Smooth muscle cell (in vitro differentiated cells): ENCODE measurements around the gene CRX. TPM values are rescaled to one million over a fixed set of nuclear protein-coding genes. Genes with fewer than 3 reads are reported as not detected.

Experiments
- DNase-seq: peaks from one replicate; lab custom pipeline; 2025; ENCODE audit not compliant: unreplicated experiment; lab: John Stamatoyannopoulos, UW
- H2AFZ ChIP-seq: fragments of 200-600 bp; sonication (generic); 2 replicates; pipeline ENCODE4 v1.6.0; 2016; ENCODE audit warnings: antibody characterized with exemption, low read depth, mild to moderate bottlenecking
- H3F3A ChIP-seq: fragments of 200-600 bp; sonication (generic); 2 replicates; pipeline ENCODE4 v1.6.0; 2017; ENCODE audit warnings: antibody characterized with exemption, low read depth
- H3K27ac ChIP-seq: fragments of 200-600 bp; sonication (generic); 2 replicates; pipeline ENCODE4 v1.5.1; 2016; ENCODE audit warnings: low read depth, mild to moderate bottlenecking
- H3K27me3 ChIP-seq: fragments of 200-600 bp; sonication (generic); 2 replicates; pipeline ENCODE4 v1.6.1; 2016; ENCODE audit warnings: low read depth, mild to moderate bottlenecking
- H3K36me3 ChIP-seq: fragments of 200-600 bp; sonication (generic); 2 replicates; pipeline ENCODE4 v1.5.1; 2016; ENCODE audit warnings: low read depth
- H3K4me1 ChIP-seq: fragments of 200-600 bp; sonication (generic); 2 replicates; pipeline ENCODE4 v1.5.1; 2016; ENCODE audit warnings: low read depth
- H3K4me2 ChIP-seq: fragments of 200-600 bp; sonication (generic); 2 replicates; pipeline ENCODE4 v1.6.0; 2016; ENCODE audit warnings: mild to moderate bottlenecking
- H3K4me3 ChIP-seq: fragments of 200-600 bp; sonication (generic); 2 replicates; pipeline ENCODE4 v1.5.1; 2016; ENCODE audit warnings: mild to moderate bottlenecking
- H3K79me2 ChIP-seq: fragments of 200-600 bp; sonication (generic); 2 replicates; pipeline ENCODE4 v1.6.0; 2016; ENCODE audit warnings: low read depth, mild to moderate bottlenecking
- H3K9ac ChIP-seq: fragments of 200-600 bp; sonication (generic); 2 replicates; pipeline ENCODE4 v1.6.0; 2016; ENCODE audit warnings: low read depth
- H3K9me3 ChIP-seq: fragments of 200-600 bp; sonication (generic); replicated peaks from 2 replicates; pipeline ENCODE4 v1.5.1; 2016; ENCODE audit warnings: low read depth
- H4K20me1 ChIP-seq: fragments of 200-600 bp; sonication (generic); 2 replicates; pipeline ENCODE4 v1.6.0; 2016; ENCODE audit warnings: low read depth
- WGBS: methylation state at CpG from one replicate; pipeline ENCODE4 v1.1.7; 2016; ENCODE audit warnings: low lambda C conversion rate; 5-methylcytosine and 5-hydroxymethylcytosine counted together
- polyA plus RNA-seq: library from polyadenylated mRNA; unstranded; fragments of >200 nt; fragmentation: Nextera tagmentation; extraction: Ambion mirVana; gene quantifications from 2 replicates; pipeline ENCODE4 v1.2.1, GENCODE V29; 2016
- total RNA-seq: library from RNA; depleted of rRNA; stranded (reverse); fragments of >200 nt; gene quantifications from 2 replicates; pipeline ENCODE4 v1.2.3, GENCODE V29; 2014
- TF ChIP-seq, protein P1 (sequence below): fragments of 200-600 bp; sonication (generic); IDR thresholded peaks from 2 replicates; pipeline ENCODE4 v1.5.1; 2017; ENCODE audit warnings: borderline replicate concordance, mild to moderate bottlenecking, antibody characterized with exemption; ENCODE audit not compliant: insufficient read depth, poor library complexity, severe bottlenecking

The CRX gene
- total and polyA plus RNA-seq, 2 experiments from 2014 or later, result not detected

DNA sequence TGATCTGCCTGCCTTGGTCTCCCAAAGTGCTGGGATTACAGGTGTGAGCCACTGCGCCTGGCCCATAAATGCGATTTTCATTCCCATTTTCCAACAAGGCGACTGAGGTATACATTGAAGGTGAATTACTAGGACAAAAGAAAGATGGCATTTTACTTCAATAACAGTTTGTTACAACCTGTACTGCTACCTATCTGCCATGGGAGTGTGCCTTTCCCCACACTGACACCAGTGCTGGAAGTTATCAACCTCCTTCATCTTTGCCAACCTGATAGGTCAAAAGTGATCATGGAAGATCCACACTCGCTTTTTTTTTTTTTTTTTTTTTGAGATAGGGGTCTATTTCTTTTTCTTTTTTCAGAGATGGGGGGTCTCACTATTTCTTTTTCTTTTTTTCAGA is 11.0 kb downstream of the CRX start:
- Histone ChIP-seq H3K4me1 (no peaks in the 10 kb centered on the region), H4K20me1 (no peaks in the 10 kb centered on the region), H3K36me3 (no peaks in the 10 kb centered on the region), H3K9me3 (no peaks in the 10 kb centered on the region), H2AFZ (no peak overlapping the region), H3K9ac (no peak overlapping the region), H3K4me3 (no peak overlapping the region), H3K27ac (no peak overlapping the region), H3K79me2 (no peaks in the 10 kb centered on the region), H3K4me2 (no peak overlapping the region), H3F3A (no peaks in the 10 kb centered on the region), H3K27me3 (no peaks in the 10 kb centered on the region)
- 89% methylated on average over 4 of the region's 4 CpGs for WGBS
- no peak for DNase-seq
- TF ChIP-seq, protein P1, sequence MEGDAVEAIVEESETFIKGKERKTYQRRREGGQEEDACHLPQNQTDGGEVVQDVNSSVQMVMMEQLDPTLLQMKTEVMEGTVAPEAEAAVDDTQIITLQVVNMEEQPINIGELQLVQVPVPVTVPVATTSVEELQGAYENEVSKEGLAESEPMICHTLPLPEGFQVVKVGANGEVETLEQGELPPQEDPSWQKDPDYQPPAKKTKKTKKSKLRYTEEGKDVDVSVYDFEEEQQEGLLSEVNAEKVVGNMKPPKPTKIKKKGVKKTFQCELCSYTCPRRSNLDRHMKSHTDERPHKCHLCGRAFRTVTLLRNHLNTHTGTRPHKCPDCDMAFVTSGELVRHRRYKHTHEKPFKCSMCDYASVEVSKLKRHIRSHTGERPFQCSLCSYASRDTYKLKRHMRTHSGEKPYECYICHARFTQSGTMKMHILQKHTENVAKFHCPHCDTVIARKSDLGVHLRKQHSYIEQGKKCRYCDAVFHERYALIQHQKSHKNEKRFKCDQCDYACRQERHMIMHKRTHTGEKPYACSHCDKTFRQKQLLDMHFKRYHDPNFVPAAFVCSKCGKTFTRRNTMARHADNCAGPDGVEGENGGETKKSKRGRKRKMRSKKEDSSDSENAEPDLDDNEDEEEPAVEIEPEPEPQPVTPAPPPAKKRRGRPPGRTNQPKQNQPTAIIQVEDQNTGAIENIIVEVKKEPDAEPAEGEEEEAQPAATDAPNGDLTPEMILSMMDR, result no peak

DNA sequence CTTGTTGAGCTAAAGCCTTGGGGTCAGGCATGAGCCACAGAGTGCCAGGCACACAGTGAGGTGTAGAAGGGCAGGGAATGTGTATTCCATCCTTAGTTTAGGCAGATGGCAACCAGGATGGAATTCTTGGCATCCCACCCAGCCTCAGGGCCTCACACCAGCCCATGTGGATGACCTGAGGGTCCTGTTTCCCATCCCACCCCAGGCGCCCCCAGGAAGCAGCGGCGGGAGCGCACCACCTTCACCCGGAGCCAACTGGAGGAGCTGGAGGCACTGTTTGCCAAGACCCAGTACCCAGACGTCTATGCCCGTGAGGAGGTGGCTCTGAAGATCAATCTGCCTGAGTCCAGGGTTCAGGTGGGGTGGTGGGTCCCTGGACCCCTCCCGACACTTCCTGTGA is 14.3 kb downstream of the CRX start:
- H3K9ac ChIP-seq, result no peak overlapping the region
- no peaks in the 10 kb centered on the region for H3F3A ChIP-seq
- WGBS, result 96% methylated on average over 8 of the region's 8 CpGs
- no peaks in the 10 kb centered on the region for H3K9me3 ChIP-seq
- TF ChIP-seq, protein P1, result no peak
- no peaks in the 10 kb centered on the region for H3K79me2 ChIP-seq
- no peak overlapping the region for H2AFZ ChIP-seq
- H3K4me1 ChIP-seq, result peaks cover 12% of the 10 kb centered on the region
- H4K20me1 ChIP-seq, result no peaks in the 10 kb centered on the region
- no peak overlapping the region for H3K4me3 ChIP-seq
- H3K4me2 ChIP-seq, result no peak overlapping the region
- DNase-seq, result no peak
- no peaks in the 10 kb centered on the region for H3K27me3 ChIP-seq
- H3K27ac ChIP-seq, result no peak overlapping the region
- H3K36me3 ChIP-seq, result no peaks in the 10 kb centered on the region

DNA sequence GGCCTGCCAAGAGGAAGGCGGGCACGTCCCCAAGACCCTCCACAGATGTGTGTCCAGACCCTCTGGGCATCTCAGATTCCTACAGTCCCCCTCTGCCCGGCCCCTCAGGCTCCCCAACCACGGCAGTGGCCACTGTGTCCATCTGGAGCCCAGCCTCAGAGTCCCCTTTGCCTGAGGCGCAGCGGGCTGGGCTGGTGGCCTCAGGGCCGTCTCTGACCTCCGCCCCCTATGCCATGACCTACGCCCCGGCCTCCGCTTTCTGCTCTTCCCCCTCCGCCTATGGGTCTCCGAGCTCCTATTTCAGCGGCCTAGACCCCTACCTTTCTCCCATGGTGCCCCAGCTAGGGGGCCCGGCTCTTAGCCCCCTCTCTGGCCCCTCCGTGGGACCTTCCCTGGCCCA is 17.7 kb downstream of the CRX start:
- Histone ChIP-seq H3K9me3 (no peaks in the 10 kb centered on the region), H3K4me3 (no peak overlapping the region), H3K4me1 (peaks cover 12% of the 10 kb centered on the region), H3F3A (no peaks in the 10 kb centered on the region), H3K9ac (no peak overlapping the region), H3K79me2 (no peaks in the 10 kb centered on the region), H3K36me3 (no peaks in the 10 kb centered on the region), H3K27ac (no peak overlapping the region), H3K4me2 (no peak overlapping the region), H3K27me3 (no peaks in the 10 kb centered on the region), H4K20me1 (no peaks in the 10 kb centered on the region), H2AFZ (no peak overlapping the region)
- 87% methylated on average over 7 of the region's 16 CpGs for WGBS
- TF ChIP-seq, protein P1, result no peak
- DNase-seq, result no peak

DNA sequence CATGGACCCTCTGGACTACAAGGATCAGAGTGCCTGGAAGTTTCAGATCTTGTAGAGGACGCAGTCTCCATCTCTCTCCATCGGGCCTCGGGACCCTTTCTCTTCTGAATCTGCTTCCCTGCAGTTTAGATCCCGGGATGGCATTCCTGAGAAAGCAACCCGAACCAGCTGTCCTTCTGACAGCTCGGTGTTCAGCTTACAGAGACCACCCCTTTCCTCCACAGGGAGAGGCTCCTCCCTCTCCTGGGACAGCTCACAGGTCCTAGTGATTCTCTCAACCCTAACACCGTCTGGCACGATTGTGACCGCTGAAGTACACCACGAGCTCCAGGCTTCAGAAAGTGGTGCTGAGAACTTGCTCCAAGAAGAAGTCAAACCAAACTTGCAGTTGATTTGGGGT is 18.2 kb downstream of the CRX start:
- no peaks in the 10 kb centered on the region for H3F3A ChIP-seq
- TF ChIP-seq, protein P1, result no peak
- H3K79me2 ChIP-seq, result no peaks in the 10 kb centered on the region
- no peak overlapping the region for H3K4me2 ChIP-seq
- no peak for DNase-seq
- H3K36me3 ChIP-seq, result no peaks in the 10 kb centered on the region
- no peak overlapping the region for H3K27ac ChIP-seq
- no peak overlapping the region for H2AFZ ChIP-seq
- H3K4me1 ChIP-seq, result peaks cover 12% of the 10 kb centered on the region
- H3K9me3 ChIP-seq, result no peaks in the 10 kb centered on the region
- no peaks in the 10 kb centered on the region for H4K20me1 ChIP-seq
- H3K4me3 ChIP-seq, result no peak overlapping the region
- WGBS, result 43% methylated on average over 10 of the region's 10 CpGs
- no peaks in the 10 kb centered on the region for H3K27me3 ChIP-seq
- H3K9ac ChIP-seq, result no peak overlapping the region
